Activated T-helper 1 cell treated with anti-CD3 and anti-CD28 coated beads, Interleukin-12 subunit alpha, Interleukin-12 subunit beta, Interleukin-2, Interleukin-4 antibody, amounts not matched to agents 30 ng/mL and 10 ng/mL and 1 ng/mL, durations not matched to agents 14 hours and 24 hours and 36 hours (primary cell): Measurements from ENCODE around the gene NKG7. TPM values are rescaled to one million over a fixed set of nuclear protein-coding genes. Genes with fewer than 3 reads are reported as not detected.

ENCODE experiments used
- DNase-seq: peaks from one replicate; pipeline ENCODE4 v3.0.0; 2021; ENCODE audit warnings: low spot score
- H3K27ac Mint-ChIP-seq: one replicate; pipeline ENCODE4 v1.8.0; 2021; ENCODE audit warnings: mild to moderate bottlenecking, mixed read lengths
- H3K27me3 Mint-ChIP-seq: one replicate; pipeline ENCODE4 v1.8.0; 2022; ENCODE audit warnings: mild to moderate bottlenecking, moderate library complexity, mixed read lengths; ENCODE audit not compliant: insufficient read depth
- H3K36me3 Mint-ChIP-seq: one replicate; pipeline ENCODE4 v1.8.0; 2021; ENCODE audit warnings: low read depth, mixed read lengths
- H3K4me1 Mint-ChIP-seq: one replicate; pipeline ENCODE4 v1.8.0; 2021; ENCODE audit warnings: low read depth, mixed read lengths
- H3K4me3 Mint-ChIP-seq: one replicate; pipeline ENCODE4 v1.8.0; 2021; ENCODE audit warnings: mild to moderate bottlenecking, moderate library complexity, mixed read lengths
- H3K9me3 Mint-ChIP-seq: one replicate; pipeline ENCODE4 v1.8.0; 2021; ENCODE audit warnings: mixed read lengths
- intact Hi-C: fragments of 100-400 bp; cut with micrococcal nuclease; formaldehyde crosslinking; loops from one replicate; pipeline ENCODE4 v1.15.1; 2024
- total RNA-seq: library from RNA; stranded (reverse); gene quantifications from 2 replicates; pipeline ENCODE4 v1.2.3, GENCODE V29; 2022

The NKG7 gene
- total RNA-seq, 1 donor from 2014 or later: 393 TPM

DNA sequence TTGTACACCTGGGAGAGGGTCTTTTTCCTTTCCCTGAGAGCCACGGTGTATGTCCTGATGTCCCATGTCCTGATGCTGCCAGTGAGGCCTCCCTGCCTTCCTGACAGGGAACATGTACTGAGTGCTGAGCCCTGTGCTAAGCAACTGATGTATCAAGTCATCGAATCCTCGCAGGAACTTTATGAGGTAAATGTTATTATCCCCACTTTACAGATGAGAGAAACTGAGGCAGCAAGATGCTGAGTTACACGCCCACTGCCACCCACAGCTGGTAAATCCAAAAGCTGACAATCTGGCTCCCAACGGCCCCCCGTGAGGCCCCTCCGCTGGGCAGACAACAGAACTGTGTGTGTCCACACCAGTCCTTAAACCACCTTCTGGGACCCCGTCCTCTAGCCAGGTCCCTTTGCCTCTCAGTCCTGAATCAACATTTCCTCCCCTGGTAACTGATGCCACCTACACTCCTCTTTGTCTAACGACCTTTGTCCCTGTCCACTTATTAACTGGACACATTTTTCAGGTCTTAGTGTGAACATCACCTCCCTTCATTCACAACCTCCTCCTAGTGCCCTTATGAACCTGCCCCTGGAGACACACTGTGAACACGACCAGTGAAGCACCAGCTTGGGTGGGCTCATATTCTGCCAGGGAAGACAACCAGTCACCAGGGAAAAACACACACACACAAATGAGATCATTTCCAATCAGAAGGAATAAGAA is 25.1 kb downstream of the NKG7 start:
- intact Hi-C loops: no loop called here
- no peak overlapping the region for H3K27ac Mint-ChIP-seq
- H3K4me3 Mint-ChIP-seq: no peak overlapping the region
- H3K9me3 Mint-ChIP-seq: no peaks in the 10 kb centered on the region
- H3K4me1 Mint-ChIP-seq: peaks cover 12% of the 10 kb centered on the region
- H3K36me3 Mint-ChIP-seq: peaks cover 38% of the 10 kb centered on the region
- DNase-seq: no peak
- no peaks in the 10 kb centered on the region for H3K27me3 Mint-ChIP-seq

GRCh38 chr19:51346742-51347141 is 25.7 kb downstream of the NKG7 start:
- Mint-ChIP-seq H3K36me3 (peaks cover 33% of the 10 kb centered on the region), H3K27me3 (peaks cover under 1% of the 10 kb centered on the region), H3K27ac (no peak overlapping the region), H3K9me3 (no peaks in the 10 kb centered on the region), H3K4me1 (peaks cover 14% of the 10 kb centered on the region), H3K4me3 (no peak overlapping the region)
- DNase-seq: no peak
- intact Hi-C loops: no loop called here

GRCh38 chr19:51345076-51345620 is 27.3 kb downstream of the NKG7 start:
- Mint-ChIP-seq H3K9me3 (no peaks in the 10 kb centered on the region), H3K4me3 (no peak overlapping the region), H3K4me1 (peaks cover 17% of the 10 kb centered on the region), H3K36me3 (peaks cover 24% of the 10 kb centered on the region), H3K27ac (no peak overlapping the region), H3K27me3 (peaks cover 3% of the 10 kb centered on the region)
- intact Hi-C loops: no loop called here
- DNase-seq: no peak

DNA sequence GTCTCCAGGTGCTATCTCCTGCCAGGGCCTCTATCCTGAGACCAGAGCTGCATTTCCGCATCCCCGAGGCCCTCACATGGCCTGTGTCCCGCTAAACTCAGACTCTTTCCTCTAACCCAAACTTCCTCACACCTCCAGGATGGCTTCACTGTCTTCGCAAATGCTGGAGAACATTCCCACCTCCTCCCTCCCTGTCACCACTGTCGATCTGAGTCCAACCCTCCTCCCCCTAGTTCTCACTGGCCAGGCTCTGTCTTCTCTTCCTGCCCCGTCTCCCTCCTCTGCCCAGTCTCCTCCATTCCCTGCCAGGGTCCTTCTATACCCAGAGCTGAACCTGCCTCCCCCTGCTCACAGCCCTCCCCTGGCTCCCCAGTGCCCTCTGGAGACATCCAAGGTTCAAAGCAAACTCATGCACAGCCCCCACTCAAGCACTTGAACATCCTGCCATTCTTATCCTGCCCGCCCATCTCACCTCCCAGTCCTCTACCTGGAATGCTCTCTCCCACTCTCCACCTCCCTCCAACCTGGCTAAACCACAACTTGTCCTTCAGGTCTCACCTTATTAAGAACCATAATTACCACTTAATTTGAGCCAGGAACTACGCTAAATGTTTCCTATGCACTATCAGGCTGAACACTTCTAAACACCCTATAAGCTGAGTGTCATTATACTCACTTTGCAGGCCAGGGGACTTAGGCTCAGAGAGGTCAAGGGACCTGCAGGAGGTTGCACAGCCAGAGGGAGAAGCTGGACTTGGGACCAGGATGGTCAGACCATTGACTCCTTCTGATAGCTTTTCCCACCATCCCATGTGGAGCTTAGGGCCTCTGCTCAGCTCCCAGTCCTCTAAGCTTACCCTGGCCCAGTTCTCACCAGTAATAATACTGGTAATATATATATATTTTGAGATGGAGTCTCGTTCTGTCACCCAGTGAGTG is 29.6 kb downstream of the NKG7 start:
- intact Hi-C loops: no loop called here
- no peaks in the 10 kb centered on the region for H3K9me3 Mint-ChIP-seq
- H3K4me1 Mint-ChIP-seq: peaks cover 26% of the 10 kb centered on the region
- H3K36me3 Mint-ChIP-seq: peaks cover 21% of the 10 kb centered on the region
- H3K27ac Mint-ChIP-seq: no peak overlapping the region
- DNase-seq: no peak
- peaks cover 3% of the 10 kb centered on the region for H3K27me3 Mint-ChIP-seq
- peak overlapping the region; percentile 62 for H3K4me3 Mint-ChIP-seq

GRCh38 chr19:51341976-51342580 is 30.4 kb downstream of the NKG7 start, which contains the start of gene VSIG10L:
VSIG10L (minus strand) TSS chr19:51342139; CDS start chr19:51342124, 15 bp downstream.
- Mint-ChIP-seq H3K27me3 (peaks cover 3% of the 10 kb centered on the region), H3K9me3 (no peaks in the 10 kb centered on the region), H3K4me1 (peaks cover 26% of the 10 kb centered on the region), H3K36me3 (peaks cover 19% of the 10 kb centered on the region), H3K27ac (peak within 1 kb of the TSS; percentile 29), H3K4me3 (peak within 1 kb of the TSS; percentile 67)
- DNase-seq: no peak
- intact Hi-C loops: no loop called here

DNA sequence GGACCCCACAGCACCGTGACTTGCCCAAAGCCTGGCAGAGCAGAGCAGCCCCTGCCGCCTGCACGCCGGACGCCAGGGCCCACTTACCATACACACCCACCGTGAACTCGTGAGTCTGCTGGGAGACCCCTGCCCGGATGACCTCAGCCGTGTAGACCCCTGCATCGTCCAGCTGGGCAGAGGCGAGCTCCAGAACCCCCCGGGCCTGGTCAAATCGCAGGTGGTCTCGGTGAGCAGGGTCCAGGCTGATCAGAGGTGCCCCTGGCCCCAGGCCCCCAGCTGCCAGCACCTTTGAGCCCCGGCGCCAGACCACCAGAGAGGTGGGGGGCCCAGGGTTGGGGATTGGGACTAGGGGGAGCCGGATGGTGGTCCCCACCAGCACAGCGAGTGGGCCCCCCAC is 31.4 kb downstream of the NKG7 start:
- intact Hi-C loops: no loop called here
- DNase-seq: no peak
- Mint-ChIP-seq H3K36me3 (peaks cover 15% of the 10 kb centered on the region), H3K27me3 (peaks cover 6% of the 10 kb centered on the region), H3K27ac (no peak overlapping the region), H3K9me3 (no peaks in the 10 kb centered on the region), H3K4me3 (peak overlapping the region; percentile 57), H3K4me1 (peaks cover 26% of the 10 kb centered on the region)

- peak overlapping the region; percentile 93 for H3K4me3 Mint-ChIP-seq
- H3K27ac Mint-ChIP-seq: peak overlapping the region; percentile 90
- H3K4me1 Mint-ChIP-seq: peaks cover 25% of the 10 kb centered on the region
- H3K9me3 Mint-ChIP-seq: no peaks in the 10 kb centered on the region
- H3K27me3 Mint-ChIP-seq: peaks cover 6% of the 10 kb centered on the region
- intact Hi-C loops: loop anchor here (1.0 to 2.0 kb wide), 11 partner anchors 13 to 363 kb away; no protein-coding TSS in a partner anchor
- peak; percentile 90 for DNase-seq
- peaks cover 11% of the 10 kb centered on the region for H3K36me3 Mint-ChIP-seq
Measured at GRCh38 chr19:51339687-51340656, 32.5 kb downstream of the NKG7 start.

DNA sequence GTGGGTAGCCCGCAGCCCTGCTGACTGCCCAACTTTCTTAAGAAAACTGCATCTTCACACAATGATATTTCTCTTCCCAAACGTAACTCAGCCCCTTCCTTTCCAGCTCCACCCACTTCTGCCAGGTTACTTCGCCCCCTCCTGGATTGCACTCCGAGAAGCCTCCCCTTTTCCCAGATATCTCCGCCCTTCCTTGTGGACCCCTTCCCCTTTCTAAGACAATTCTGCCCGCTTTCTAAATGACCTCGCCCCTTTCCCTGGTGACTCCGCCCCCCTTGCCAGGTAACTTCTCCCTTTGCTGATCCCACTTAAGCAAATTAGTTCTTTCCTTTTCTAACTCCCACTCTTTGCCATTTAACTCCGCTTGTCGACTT is 33.2 kb downstream of the NKG7 start:
- H3K27me3 Mint-ChIP-seq: peaks cover 6% of the 10 kb centered on the region
- peaks cover 8% of the 10 kb centered on the region for H3K36me3 Mint-ChIP-seq
- DNase-seq: no peak
- H3K4me3 Mint-ChIP-seq: peak overlapping the region; percentile 93
- intact Hi-C loops: loop anchor here (1.0 to 2.0 kb wide), 11 partner anchors 12 to 364 kb away; no protein-coding TSS in a partner anchor
- peaks cover 22% of the 10 kb centered on the region for H3K4me1 Mint-ChIP-seq
- H3K9me3 Mint-ChIP-seq: no peaks in the 10 kb centered on the region
- H3K27ac Mint-ChIP-seq: peak overlapping the region; percentile 90

GRCh38 chr19:51338563-51339312 is 33.7 kb downstream of the NKG7 start:
- peak overlapping the region; percentile 90 for H3K27ac Mint-ChIP-seq
- intact Hi-C loops: loop anchor here (1.0 to 2.0 kb wide), 11 partner anchors 11 to 364 kb away; no protein-coding TSS in a partner anchor
- DNase-seq: peak; percentile 80
- peaks cover 6% of the 10 kb centered on the region for H3K27me3 Mint-ChIP-seq
- H3K36me3 Mint-ChIP-seq: peaks cover 8% of the 10 kb centered on the region
- H3K4me3 Mint-ChIP-seq: peak overlapping the region; percentile 93
- H3K9me3 Mint-ChIP-seq: no peaks in the 10 kb centered on the region
- H3K4me1 Mint-ChIP-seq: peaks cover 22% of the 10 kb centered on the region

DNA sequence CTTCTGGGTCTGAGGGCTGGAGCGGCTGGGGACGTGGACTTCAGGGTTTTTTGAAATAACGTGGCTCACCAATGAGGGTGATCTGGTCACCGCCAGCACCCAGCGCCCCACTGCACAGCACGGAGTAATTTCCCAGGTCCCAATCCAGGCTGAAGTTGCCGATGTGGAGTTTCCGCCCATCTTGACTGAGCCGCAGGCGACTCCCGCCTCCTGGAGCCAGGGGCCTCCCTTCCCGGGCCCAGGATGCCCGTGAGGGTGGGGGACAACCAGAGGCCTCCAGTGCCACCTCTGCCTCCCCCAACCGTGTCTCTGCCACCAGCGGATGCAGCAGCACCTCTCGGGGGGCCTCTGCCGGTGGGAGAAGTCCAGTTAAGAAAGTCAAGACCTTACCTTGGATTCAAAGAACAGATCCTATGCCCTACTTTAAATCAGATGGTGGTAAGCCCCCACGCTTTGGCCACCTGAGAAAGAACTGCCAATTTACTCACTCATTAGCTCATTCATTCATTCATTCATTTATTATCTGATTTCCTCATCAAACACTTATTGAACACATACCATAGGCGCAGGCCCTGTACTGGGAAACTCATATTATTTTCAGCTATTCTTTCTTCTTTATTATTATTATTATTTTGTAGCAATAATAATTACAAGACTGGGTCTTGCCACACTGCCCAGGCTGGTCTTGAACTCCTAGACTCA is 34.4 kb downstream of the NKG7 start:
- H3K4me3 Mint-ChIP-seq: peak overlapping the region; percentile 93
- no peak for DNase-seq
- no peaks in the 10 kb centered on the region for H3K9me3 Mint-ChIP-seq
- intact Hi-C loops: loop anchor here (2.0 kb wide), 2 partner anchors 299 to 365 kb away; no protein-coding TSS in a partner anchor
- no peak overlapping the region for H3K27ac Mint-ChIP-seq
- H3K27me3 Mint-ChIP-seq: peaks cover 6% of the 10 kb centered on the region
- peaks cover 20% of the 10 kb centered on the region for H3K4me1 Mint-ChIP-seq
- peaks cover 8% of the 10 kb centered on the region for H3K36me3 Mint-ChIP-seq
